NK-92 (cell line): ENCODE results near the gene UBE2F.
"Not testable (repeated sequence)": the region's sequence is repeated elsewhere in the genome, so short reads cannot be mapped to it uniquely, and the experiment has no call there.

Experiments used
- DNase-seq: peaks from one replicate; lab custom pipeline; 2025; ENCODE audit not compliant: unreplicated experiment; lab: John Stamatoyannopoulos, UW

The UBE2F gene

GRCh38 chr2:238042090-238042489 is 75.3 kb downstream of the UBE2F start:
- DNase-seq, result no peak

GRCh38 chr2:238042849-238043584 is 76.2 kb downstream of the UBE2F start:
- no peak for DNase-seq

GRCh38 chr2:238043851-238044250 is 77.0 kb downstream of the UBE2F start:
- DNase-seq, result no peak

- no peak for DNase-seq
Measured at GRCh38 chr2:238045575-238045974, 78.8 kb downstream of the UBE2F start.

- DNase-seq, result no peak
Measured at GRCh38 chr2:238046725-238047270, 80.0 kb downstream of the UBE2F start.

- no peak for DNase-seq
Measured at GRCh38 chr2:238053191-238053776, 86.5 kb downstream of the UBE2F start.

GRCh38 chr2:238055841-238056240 is 89.0 kb downstream of the UBE2F start:
- no peak for DNase-seq

GRCh38 chr2:238057696-238058575 is 91.1 kb downstream of the UBE2F start:
- not testable (repeated sequence) for DNase-seq

GRCh38 chr2:238059505-238059904 is 92.7 kb downstream of the UBE2F start:
- DNase-seq, result no peak

GRCh38 chr2:238060096-238060541 is 93.3 kb downstream of the UBE2F start:
- DNase-seq, result no peak

GRCh38 chr2:238060542-238061314 is 93.9 kb downstream of the UBE2F start, which contains the start of gene SCLY:
Gene SCLY, plus strand, starts transcription at chr2:238061001. Its CDS starts 54 bp downstream, at chr2:238061055.
- peak; percentile 80 for DNase-seq

GRCh38 chr2:238061315-238062202 is 94.7 kb downstream of the UBE2F start:
- DNase-seq, result no peak

GRCh38 chr2:238063414-238064189 is 96.8 kb downstream of the UBE2F start:
- no peak for DNase-seq

GRCh38 chr2:238064376-238064775 is 97.6 kb downstream of the UBE2F start:
- DNase-seq, result no peak

GRCh38 chr2:238065071-238065846 is 98.4 kb downstream of the UBE2F start:
- no peak for DNase-seq

- DNase-seq, result no peak
Measured at GRCh38 chr2:238066218-238066617, 99.4 kb downstream of the UBE2F start.

- DNase-seq, result not testable (repeated sequence)
Measured at GRCh38 chr2:238066718-238067117, 99.9 kb downstream of the UBE2F start.

- DNase-seq, result no peak
Measured at GRCh38 chr2:238067939-238068338, 101.1 kb downstream of the UBE2F start.
